Measurements from ENCODE around the gene CLPTM1L. TPM values are rescaled to one million over a fixed set of nuclear protein-coding genes. Genes with fewer than 3 reads are reported as not detected.
"Not testable (repeated sequence)": the region's sequence is repeated elsewhere in the genome, so short reads cannot be mapped to it uniquely, and the experiment has no call there.

The CLPTM1L gene
- total and polyA plus RNA-seq, 7 donors, result 33.1 to 90.5 (median 52.5) TPM

DNA sequence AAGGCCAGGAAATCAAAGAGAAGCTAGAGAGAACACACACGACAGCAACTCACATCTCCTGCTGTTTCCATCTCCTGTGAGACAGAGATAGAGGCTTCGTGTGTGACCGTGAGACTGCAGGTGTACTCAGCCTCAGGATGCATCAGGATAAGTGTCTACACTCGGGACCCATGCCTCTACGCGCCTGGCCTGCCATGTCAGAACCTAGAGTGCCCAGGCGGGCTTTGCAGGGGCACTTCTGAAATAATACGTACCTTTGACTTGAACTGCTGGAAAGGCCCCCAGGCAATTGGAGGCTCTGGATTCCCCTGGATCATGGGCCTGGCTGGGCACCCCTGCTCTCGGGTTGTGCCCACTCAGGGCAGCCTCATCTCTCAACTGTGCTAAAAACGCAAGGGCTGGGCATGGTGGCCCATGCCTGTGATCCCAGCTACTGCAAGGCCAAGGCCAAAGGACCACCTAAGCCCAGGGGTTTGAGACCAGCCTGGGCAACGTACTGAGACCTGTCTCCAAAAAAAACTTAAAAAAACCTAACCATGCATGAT lies 13.0 kb downstream of the CLPTM1L start:
- Histone ChIP-seq H3K4me3 (no peak overlapping the region), H3K4me1 (peaks cover 0 to 6% (median 0%) of the 10 kb centered on the region in 4 donors), H3K27ac (no peak overlapping the region), H3K27me3 (no peaks in the 10 kb centered on the region), H3K9me3 (no peaks in the 10 kb centered on the region), H3K36me3 (peaks cover 9 to 71% (median 51%) of the 10 kb centered on the region in 4 donors)
- intact Hi-C loops (cut with DNase I), result no loop called here
- DNase-seq, result no peak
- no peak for TF ChIP-seq POLR2AphosphoS5 (IDR thresholded peaks at IDR 0.05)
- no peak for TF ChIP-seq CTCF (IDR thresholded peaks at IDR 0.05)
- no peak for TF ChIP-seq POLR2A (IDR thresholded peaks at IDR 0.05)
- no peak for TF ChIP-seq EP300 (IDR thresholded peaks at IDR 0.05)
- 94% methylated on average over 11 of the region's 11 CpGs for WGBS, 2 donors

GRCh38 chr5:1330847-1331831 lies 13.8 kb downstream of the CLPTM1L start:
- no peaks in the 10 kb centered on the region for H3K27me3 ChIP-seq
- H3K27ac ChIP-seq, result no peak overlapping the region
- intact Hi-C loops (cut with DNase I), result no loop called here
- peaks cover 0 to 7% (median 0%) of the 10 kb centered on the region in 4 donors for H3K4me1 ChIP-seq
- 65 to 91% methylated on average over 35 of the region's 35 CpGs for WGBS, 2 donors
- no peaks in the 10 kb centered on the region for H3K9me3 ChIP-seq
- no peak overlapping the region for H3K4me3 ChIP-seq
- DNase-seq, result peak; percentile 50
- peaks cover 9 to 63% (median 46%) of the 10 kb centered on the region in 4 donors for H3K36me3 ChIP-seq
- TF ChIP-seq POLR2AphosphoS5 (IDR thresholded peaks at IDR 0.05), result no peak
- TF ChIP-seq EP300 (IDR thresholded peaks at IDR 0.05), result no peak
- TF ChIP-seq POLR2A (IDR thresholded peaks at IDR 0.05), result no peak
- no peak for TF ChIP-seq CTCF (IDR thresholded peaks at IDR 0.05)

GRCh38 chr5:1330146-1330846 lies 14.6 kb downstream of the CLPTM1L start:
- whole genome bisulfite sequencing, 2 donors, result 57 to 83% methylated on average over 23 of the region's 23 CpGs
- Histone ChIP-seq H3K9me3 (no peaks in the 10 kb centered on the region), H3K27ac (no peak overlapping the region), H3K36me3 (peaks cover 9 to 61% (median 42%) of the 10 kb centered on the region in 4 donors), H3K4me3 (no peak overlapping the region), H3K27me3 (no peaks in the 10 kb centered on the region), H3K4me1 (peaks cover 0 to 7% (median 0%) of the 10 kb centered on the region in 4 donors)
- TF ChIP-seq CTCF (IDR thresholded peaks at IDR 0.05), result no peak
- no peak for TF ChIP-seq POLR2A (IDR thresholded peaks at IDR 0.05)
- TF ChIP-seq POLR2AphosphoS5 (IDR thresholded peaks at IDR 0.05), result no peak
- intact Hi-C loops (cut with DNase I), result no loop called here
- DNase-seq, result peak; percentile 56

- peak; percentile 53 for DNase-seq
- Histone ChIP-seq H3K36me3 (peaks cover 14 to 61% (median 42%) of the 10 kb centered on the region in 4 donors), H3K4me1 (peaks cover 0 to 7% (median 0%) of the 10 kb centered on the region in 4 donors), H3K27ac (peak overlapping the region in 1 of 4 donors; percentile 59), H3K4me3 (no peak overlapping the region), H3K27me3 (no peaks in the 10 kb centered on the region), H3K9me3 (no peaks in the 10 kb centered on the region)
- intact Hi-C loops (cut with DNase I), result no loop called here
- 96 to 98% methylated on average over 9 of the region's 9 CpGs for WGBS, 2 donors
- no peak for TF ChIP-seq CTCF (IDR thresholded peaks at IDR 0.05)
- no peak for TF ChIP-seq EP300 (IDR thresholded peaks at IDR 0.05)
- no peak for TF ChIP-seq POLR2AphosphoS5 (IDR thresholded peaks at IDR 0.05)
- TF ChIP-seq POLR2A (IDR thresholded peaks at IDR 0.05), result no peak
Observed at GRCh38 chr5:1329111-1329579, 15.8 kb downstream of the CLPTM1L start.

- intact Hi-C loops (cut with DNase I), result not testable (repeated sequence)
Observed at GRCh38 chr5:1328237-1329110, 16.4 kb downstream of the CLPTM1L start.

DNA sequence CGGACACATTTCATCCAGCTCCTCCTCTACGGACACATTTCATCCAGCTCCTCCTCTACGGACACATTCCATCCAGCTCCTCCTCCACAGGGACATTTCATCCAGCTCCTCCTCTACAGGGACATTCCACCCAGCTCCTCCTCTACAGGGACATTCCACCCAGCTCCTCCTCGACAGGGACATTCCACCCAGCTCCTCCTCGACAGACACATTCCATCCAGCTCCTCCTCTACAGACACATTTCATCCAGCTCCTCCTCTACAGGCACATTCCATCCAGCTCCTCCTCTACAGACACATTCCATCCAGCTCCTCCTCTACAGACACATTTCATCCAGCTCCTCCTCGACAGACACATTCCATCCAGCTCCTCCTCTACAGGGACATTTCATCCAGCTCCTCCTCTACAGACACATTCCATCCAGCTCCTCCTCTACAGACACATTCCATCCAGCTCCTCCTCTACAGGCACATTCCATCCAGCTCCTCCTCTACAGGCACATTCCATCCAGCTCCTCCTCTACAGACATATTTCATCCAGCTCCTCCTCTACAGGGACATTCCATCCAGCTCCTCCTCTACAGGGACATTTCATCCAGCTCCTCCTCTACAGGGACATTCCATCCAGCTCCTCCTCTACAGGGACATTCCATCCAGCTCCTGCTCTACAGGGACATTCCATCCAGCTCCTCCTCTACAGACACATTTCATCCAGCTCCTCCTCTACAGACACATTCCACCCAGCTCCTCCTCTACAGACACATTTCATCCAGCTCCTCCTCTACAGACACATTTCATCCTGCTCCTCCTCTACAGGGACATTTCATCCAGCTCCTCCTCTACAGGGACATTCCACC lies 17.8 kb downstream of the CLPTM1L start:
- H3K27ac ChIP-seq, result peak overlapping the region in 2 of 4 donors; percentile 37 to 68
- WGBS, 2 donors, result 73 to 85% methylated on average over 6 of the region's 6 CpGs
- H3K9me3 ChIP-seq; H3K4me1 ChIP-seq; H3K27me3 ChIP-seq; H3K4me3 ChIP-seq; intact Hi-C loops (cut with DNase I): not testable (repeated sequence)
- DNase-seq, result peak; percentile 44
- peaks cover 14 to 63% (median 44%) of the 10 kb centered on the region in 4 donors for H3K36me3 ChIP-seq

More at GRCh38 chr5:1328237-1329110, 16.4 kb downstream of the CLPTM1L start:
- DNase-seq, H3K27me3 ChIP-seq, H3K9me3 ChIP-seq, H3K4me1 ChIP-seq, H3K4me3 ChIP-seq: not testable (repeated sequence)
- Histone ChIP-seq H3K36me3 (peaks cover 9 to 61% (median 40%) of the 10 kb centered on the region in 4 donors), H3K27ac (peak overlapping the region in 1 of 4 donors; percentile 59)
- 89 to 94% methylated on average over 7 of the region's 7 CpGs for WGBS, 2 donors

Data from sigmoid colon (tissue), 7 donors.